T-helper 2 cell treated with Interferon-gamma antibody and Interleukin-4, amounts not matched to agents 100 ng/mL and 5 ng/mL, for 36 hours (primary cell): ENCODE measurements around the gene EIF4E1B. TPM values are rescaled to one million over a fixed set of nuclear protein-coding genes. Genes with fewer than 3 reads are reported as not detected.
"Not testable (repeated sequence)": the region's sequence is repeated elsewhere in the genome, so short reads cannot be mapped to it uniquely, and the experiment has no call there.

Experiments
- intact Hi-C: fragments of 100-400 bp; cut with micrococcal nuclease; formaldehyde crosslinking; loops from one replicate; pipeline ENCODE4 v1.15.1; 2023
- total RNA-seq: library from RNA; stranded (reverse); gene quantifications from 2 replicates; pipeline ENCODE4 v1.2.3, GENCODE V29; 2022

Gene EIF4E1B
- total RNA-seq: not detected in 2 replicates

GRCh38 chr5:176629853-176630680, at the start of gene EIF4E1B, which contains the start of gene SNCB:
Gene EIF4E1B (plus strand): TSS chr5:176630675. CDS start chr5:176642788, 12,113 bp downstream.
Gene SNCB (minus strand): TSS chr5:176630534. CDS start chr5:176629654, 880 bp downstream.
- intact Hi-C loops: loop anchor here (1.0 kb wide), 1 partner anchor 17 kb away; the partner anchor contains the start of gene TSPAN17

- intact Hi-C loops: no loop called here
Observed at GRCh38 chr5:176581361-176581760, 49.1 kb upstream of the EIF4E1B start.

GRCh38 chr5:176583076-176583475, 47.4 kb upstream of the EIF4E1B start:
- intact Hi-C loops: no loop called here

- intact Hi-C loops: no loop called here
Observed at GRCh38 chr5:176587398-176587797, 43.1 kb upstream of the EIF4E1B start.

- intact Hi-C loops: no loop called here
Observed at GRCh38 chr5:176588297-176588696, 42.2 kb upstream of the EIF4E1B start.

- intact Hi-C loops: no loop called here
Observed at GRCh38 chr5:176589039-176589769, 41.3 kb upstream of the EIF4E1B start.

GRCh38 chr5:176590035-176590717, 40.3 kb upstream of the EIF4E1B start:
- intact Hi-C loops: no loop called here

GRCh38 chr5:176591667-176592066, 38.8 kb upstream of the EIF4E1B start:
- intact Hi-C loops: not testable (repeated sequence)

GRCh38 chr5:176592573-176592972, 37.9 kb upstream of the EIF4E1B start:
- intact Hi-C loops: no loop called here

- intact Hi-C loops: no loop called here
Observed at GRCh38 chr5:176593273-176593869, 37.1 kb upstream of the EIF4E1B start.

- intact Hi-C loops: no loop called here
Observed at GRCh38 chr5:176594554-176594953, 35.9 kb upstream of the EIF4E1B start.

GRCh38 chr5:176595386-176595943, 35.0 kb upstream of the EIF4E1B start:
- intact Hi-C loops: no loop called here

GRCh38 chr5:176596069-176596644, 34.3 kb upstream of the EIF4E1B start:
- intact Hi-C loops: loop anchor here (1.0 to 2.0 kb wide), 2 partner anchors 59 to 180 kb away; partner anchors contain the start of genes CLTB and RNF44

GRCh38 chr5:176596689-176597416, 33.6 kb upstream of the EIF4E1B start:
- intact Hi-C loops: loop anchor here (1.0 to 2.0 kb wide), 2 partner anchors 60 to 181 kb away; partner anchors contain the start of genes CLTB and RNF44

GRCh38 chr5:176597417-176598389, 32.8 kb upstream of the EIF4E1B start:
- intact Hi-C loops: loop anchor here (2.0 kb wide), 1 partner anchor 61 kb away; the partner anchor contains the start of gene RNF44

GRCh38 chr5:176599749-176600430, 30.6 kb upstream of the EIF4E1B start:
- intact Hi-C loops: not testable (repeated sequence)

GRCh38 chr5:176601901-176602482, 28.5 kb upstream of the EIF4E1B start:
- intact Hi-C loops: no loop called here
